ENCODE results near the gene IGF2BP1.
A peak's percentile ranks its signal among the peaks of the same experiment; 100 is the strongest.
"Not testable (repeated sequence)": the region's sequence is repeated elsewhere in the genome, so short reads cannot be mapped to it uniquely, and the experiment has no call there.

IGF2BP1 gene

GRCh38 chr17:49021095-49021767, 24.0 kb downstream of the IGF2BP1 start:
- DNase-seq, result no peak

GRCh38 chr17:49021768-49022103, 24.6 kb downstream of the IGF2BP1 start:
- no peak for DNase-seq

GRCh38 chr17:49022391-49022941, 25.3 kb downstream of the IGF2BP1 start:
- no peak for DNase-seq

GRCh38 chr17:49024523-49024922, 27.3 kb downstream of the IGF2BP1 start:
- DNase-seq, result no peak

GRCh38 chr17:49026447-49026846, 29.3 kb downstream of the IGF2BP1 start:
- DNase-seq, result not testable (repeated sequence)

GRCh38 chr17:49028271-49028670, 31.1 kb downstream of the IGF2BP1 start:
- DNase-seq, result no peak

GRCh38 chr17:49029801-49030200, 32.6 kb downstream of the IGF2BP1 start:
- DNase-seq, result no peak

GRCh38 chr17:49031965-49032928, 35.1 kb downstream of the IGF2BP1 start:
- peak; percentile 62 to 81 for DNase-seq

GRCh38 chr17:49035470-49036269, 38.5 kb downstream of the IGF2BP1 start:
- peak in 1 of 2 experiments; percentile 22 for DNase-seq

- no peak for DNase-seq
Observed at GRCh38 chr17:49036270-49036626, 39.1 kb downstream of the IGF2BP1 start.

GRCh38 chr17:49038138-49038537, 41.0 kb downstream of the IGF2BP1 start:
- no peak for DNase-seq

- DNase-seq, result no peak
Observed at GRCh38 chr17:49038544-49038943, 41.4 kb downstream of the IGF2BP1 start.

- DNase-seq, result not testable (repeated sequence)
Observed at GRCh38 chr17:49039518-49039917, 42.3 kb downstream of the IGF2BP1 start.

- DNase-seq, result no peak
Observed at GRCh38 chr17:49041527-49041926, 44.3 kb downstream of the IGF2BP1 start.

- no peak for DNase-seq
Observed at GRCh38 chr17:49045376-49045775, 48.2 kb downstream of the IGF2BP1 start.

- no peak for DNase-seq
Observed at GRCh38 chr17:49046912-49047311, 49.7 kb downstream of the IGF2BP1 start.

GRCh38 chr17:49049265-49049664, 52.1 kb downstream of the IGF2BP1 start:
- no peak for DNase-seq

- no peak for DNase-seq
Observed at GRCh38 chr17:49050611-49051010, 53.4 kb downstream of the IGF2BP1 start.

- DNase-seq, result no peak
Observed at GRCh38 chr17:49051269-49051668, 54.1 kb downstream of the IGF2BP1 start.

- no peak for DNase-seq
Observed at GRCh38 chr17:49053171-49053829, 56.1 kb downstream of the IGF2BP1 start.

- no peak for DNase-seq
Observed at GRCh38 chr17:49054342-49055092, 57.3 kb downstream of the IGF2BP1 start.
